ENCODE results near the gene CALM1.

Gene CALM1

DNA sequence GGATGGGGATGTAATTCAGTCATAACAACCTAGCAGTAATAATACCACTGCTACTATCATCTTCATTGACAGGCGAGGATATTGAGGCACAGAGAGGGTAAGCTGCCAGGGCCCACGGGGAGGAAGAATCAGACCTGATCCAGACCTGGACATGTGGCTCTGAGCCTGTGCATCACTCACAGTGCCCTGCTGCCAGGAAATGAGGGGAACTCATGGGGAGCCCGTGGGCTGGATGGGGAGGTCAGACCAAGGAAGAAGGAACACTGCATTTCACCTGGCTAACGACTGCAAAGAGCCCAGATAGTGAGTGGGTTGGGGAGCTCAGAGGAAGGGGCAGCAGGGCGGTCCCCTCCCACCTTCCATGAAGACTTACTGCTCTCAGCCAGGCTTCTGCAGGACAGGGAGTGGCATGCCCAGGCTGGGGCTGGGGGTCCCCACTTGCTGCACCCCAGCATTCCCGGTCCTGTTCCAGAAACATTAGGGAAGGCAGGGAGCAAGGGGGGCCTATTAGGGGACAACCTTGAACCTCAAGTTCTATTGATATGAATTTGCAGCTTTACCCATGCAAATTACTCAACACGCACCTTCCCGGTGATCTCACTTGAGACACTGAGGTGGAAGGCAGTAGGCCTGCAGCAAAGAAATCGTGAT, 37.7 kb downstream of the CALM1 start:
- H3K27me3 ChIP-seq (ENCODE audit: control insufficient read depth, low read length), result no peaks in the 10 kb centered on the region
- no peaks in the 10 kb centered on the region for H3K9me2 ChIP-seq (replicated peaks; ENCODE audit: control insufficient read depth, low read length)
- H3F3A ChIP-seq (ENCODE audit: control insufficient read depth, insufficient read depth), result no peaks in the 10 kb centered on the region
- no peak overlapping the region for H3K27ac ChIP-seq (ENCODE audit: low read depth, low read length)
- H3K36me3 ChIP-seq (ENCODE audit: control insufficient read depth, low read length), result no peaks in the 10 kb centered on the region
- H3K4me3 ChIP-seq (ENCODE audit: low read length), result no peak overlapping the region
- no peak overlapping the region for H3K4me2 ChIP-seq (ENCODE audit: low read length)
- no peaks in the 10 kb centered on the region for H4K20me1 ChIP-seq (ENCODE audit: control insufficient read depth, insufficient read depth, low read depth, low read length)
- H3K79me2 ChIP-seq (ENCODE audit: control insufficient read depth, low read length), result no peaks in the 10 kb centered on the region
- H3K9me3 ChIP-seq (ENCODE audit: control insufficient read depth, insufficient read depth, low read length), result no peaks in the 10 kb centered on the region
- H3K4me1 ChIP-seq (ENCODE audit: control insufficient read depth, low read length), result no peaks in the 10 kb centered on the region
- TF ChIP-seq, protein P1, sequence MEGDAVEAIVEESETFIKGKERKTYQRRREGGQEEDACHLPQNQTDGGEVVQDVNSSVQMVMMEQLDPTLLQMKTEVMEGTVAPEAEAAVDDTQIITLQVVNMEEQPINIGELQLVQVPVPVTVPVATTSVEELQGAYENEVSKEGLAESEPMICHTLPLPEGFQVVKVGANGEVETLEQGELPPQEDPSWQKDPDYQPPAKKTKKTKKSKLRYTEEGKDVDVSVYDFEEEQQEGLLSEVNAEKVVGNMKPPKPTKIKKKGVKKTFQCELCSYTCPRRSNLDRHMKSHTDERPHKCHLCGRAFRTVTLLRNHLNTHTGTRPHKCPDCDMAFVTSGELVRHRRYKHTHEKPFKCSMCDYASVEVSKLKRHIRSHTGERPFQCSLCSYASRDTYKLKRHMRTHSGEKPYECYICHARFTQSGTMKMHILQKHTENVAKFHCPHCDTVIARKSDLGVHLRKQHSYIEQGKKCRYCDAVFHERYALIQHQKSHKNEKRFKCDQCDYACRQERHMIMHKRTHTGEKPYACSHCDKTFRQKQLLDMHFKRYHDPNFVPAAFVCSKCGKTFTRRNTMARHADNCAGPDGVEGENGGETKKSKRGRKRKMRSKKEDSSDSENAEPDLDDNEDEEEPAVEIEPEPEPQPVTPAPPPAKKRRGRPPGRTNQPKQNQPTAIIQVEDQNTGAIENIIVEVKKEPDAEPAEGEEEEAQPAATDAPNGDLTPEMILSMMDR (IDR thresholded peaks at IDR 0.05; ENCODE audit: low read depth, low read length, poor library complexity, severe bottlenecking), result no peak

DNA sequence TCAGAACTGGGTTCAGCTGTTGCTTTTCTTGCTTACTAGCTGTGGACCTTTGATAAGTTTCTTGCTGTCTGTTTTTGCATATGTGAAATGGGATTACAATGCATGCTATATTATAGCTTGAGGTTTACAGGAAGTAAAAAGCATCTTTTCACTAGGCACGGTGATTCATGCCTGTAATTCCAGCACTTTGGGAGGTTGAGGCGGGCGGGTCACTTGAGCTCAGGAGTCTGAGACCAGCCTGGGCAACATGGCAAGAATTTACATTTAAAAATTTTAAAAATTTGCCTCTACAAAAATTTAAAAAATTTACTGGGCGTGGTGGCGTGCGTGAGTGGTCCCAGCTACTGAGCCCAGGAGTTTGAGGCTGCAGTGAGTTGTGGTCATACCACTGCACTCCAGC, 42.0 kb downstream of the CALM1 start:
- TF ChIP-seq EZH2phosphoT487 (IDR thresholded peaks at IDR 0.05; ENCODE audit: borderline replicate concordance, low read length), result no peak
- TF ChIP-seq, protein P1 (IDR thresholded peaks at IDR 0.05; ENCODE audit: low read depth, low read length, poor library complexity, severe bottlenecking), result no peak
- no peaks in the 10 kb centered on the region for H3K9me3 ChIP-seq (ENCODE audit: control insufficient read depth, insufficient read depth, low read length)
- no peaks in the 10 kb centered on the region for H4K20me1 ChIP-seq (ENCODE audit: control insufficient read depth, insufficient read depth, low read depth, low read length)
- no peaks in the 10 kb centered on the region for H3K27me3 ChIP-seq (ENCODE audit: control insufficient read depth, low read length)
- H3K4me3 ChIP-seq (ENCODE audit: low read length), result no peak overlapping the region
- H3F3A ChIP-seq (ENCODE audit: control insufficient read depth, insufficient read depth), result no peaks in the 10 kb centered on the region
- no peaks in the 10 kb centered on the region for H3K79me2 ChIP-seq (ENCODE audit: control insufficient read depth, low read length)
- no peaks in the 10 kb centered on the region for H3K9me2 ChIP-seq (replicated peaks; ENCODE audit: control insufficient read depth, low read length)
- no peak overlapping the region for H3K27ac ChIP-seq (ENCODE audit: low read depth, low read length)
- H3K36me3 ChIP-seq (ENCODE audit: control insufficient read depth, low read length), result no peaks in the 10 kb centered on the region
- H3K4me2 ChIP-seq (ENCODE audit: low read length), result no peak overlapping the region
- H3K4me1 ChIP-seq (ENCODE audit: control insufficient read depth, low read length), result no peaks in the 10 kb centered on the region

DNA sequence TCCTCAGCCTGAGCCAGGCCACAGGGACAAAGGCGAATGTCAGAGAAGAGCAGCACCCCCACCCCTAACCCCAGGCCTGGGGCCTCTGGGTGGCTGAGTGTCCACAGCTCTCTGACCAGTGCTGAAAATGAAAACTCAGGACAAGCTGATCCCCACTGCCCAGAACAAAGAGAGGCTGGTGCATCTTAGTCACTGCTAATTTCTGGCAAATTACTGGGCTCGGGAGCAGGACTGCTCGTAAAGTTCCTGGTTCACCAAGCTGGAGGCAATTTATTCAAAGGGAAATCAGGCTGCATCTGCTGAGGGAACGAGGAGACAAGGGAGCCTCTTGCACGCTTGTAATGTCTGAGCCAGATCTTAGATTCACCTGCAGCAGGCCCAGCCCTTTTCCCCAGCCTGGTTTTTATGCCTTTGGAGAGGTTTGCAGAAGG, 43.2 kb downstream of the CALM1 start:
- no peaks in the 10 kb centered on the region for H4K20me1 ChIP-seq (ENCODE audit: control insufficient read depth, insufficient read depth, low read depth, low read length)
- H3F3A ChIP-seq (ENCODE audit: control insufficient read depth, insufficient read depth), result no peaks in the 10 kb centered on the region
- H3K36me3 ChIP-seq (ENCODE audit: control insufficient read depth, low read length), result no peaks in the 10 kb centered on the region
- H3K4me3 ChIP-seq (ENCODE audit: low read length), result no peak overlapping the region
- H3K27ac ChIP-seq (ENCODE audit: low read depth, low read length), result no peak overlapping the region
- H3K79me2 ChIP-seq (ENCODE audit: control insufficient read depth, low read length), result no peaks in the 10 kb centered on the region
- no peaks in the 10 kb centered on the region for H3K27me3 ChIP-seq (ENCODE audit: control insufficient read depth, low read length)
- TF ChIP-seq, protein P1 (IDR thresholded peaks at IDR 0.05; ENCODE audit: low read depth, low read length, poor library complexity, severe bottlenecking), result no peak
- no peak for TF ChIP-seq EZH2phosphoT487 (IDR thresholded peaks at IDR 0.05; ENCODE audit: borderline replicate concordance, low read length)
- no peak overlapping the region for H3K4me2 ChIP-seq (ENCODE audit: low read length)
- no peaks in the 10 kb centered on the region for H3K9me3 ChIP-seq (ENCODE audit: control insufficient read depth, insufficient read depth, low read length)
- H3K9me2 ChIP-seq (replicated peaks; ENCODE audit: control insufficient read depth, low read length), result no peaks in the 10 kb centered on the region
- H3K4me1 ChIP-seq (ENCODE audit: control insufficient read depth, low read length), result no peaks in the 10 kb centered on the region
